Natural killer cell (primary cell): ENCODE measurements around the gene YWHAH. TPM values are rescaled to one million over a fixed set of nuclear protein-coding genes. Genes with fewer than 3 reads are reported as not detected.

Experiments
- ATAC-seq, 3 donors: fragments of 150-1000 bp in 2 of 3; fragments of 200-7000 bp in 1 of 3; cut with Tn5 transposase; 1 replicate in 1 of 3; 2 replicates in 2 of 3; pipeline ENCODE4 v1.10.0; 2021; ENCODE audit warnings: mild to moderate bottlenecking in 2 of 3, moderate library complexity in 2 of 3
- DNase-seq, 2 donors: peaks; one replicate each; pipeline versions ENCODE4 v3.0.0 to v3.0.0-alpha.2; 2013 to 2021; ENCODE audit warnings: mixed read lengths in 1 of 2
- H3K27ac ChIP-seq: one replicate; pipeline ENCODE4 v1.5.1; 2013; ENCODE audit warnings: mild to moderate bottlenecking, low read length
- H3K27me3 ChIP-seq: one replicate; pipeline ENCODE4 v1.6.1; 2013; ENCODE audit warnings: low read length; ENCODE audit not compliant: control insufficient read depth, insufficient read depth
- H3K36me3 ChIP-seq: one replicate; pipeline ENCODE4 v1.6.1; 2013; ENCODE audit warnings: low read length; ENCODE audit not compliant: control insufficient read depth, insufficient read depth
- H3K4me1 ChIP-seq: one replicate; pipeline ENCODE4 v1.6.1; 2013; ENCODE audit warnings: low read length; ENCODE audit not compliant: control insufficient read depth, insufficient read depth
- H3K4me3 ChIP-seq: one replicate; pipeline ENCODE4 v1.5.1; 2013; ENCODE audit warnings: low read length
- H3K9me3 ChIP-seq: one replicate; pipeline ENCODE4 v1.6.1; 2013; ENCODE audit warnings: low read length; ENCODE audit not compliant: control insufficient read depth, insufficient read depth
- H3K27ac Mint-ChIP-seq, 2 donors: one replicate each; pipeline ENCODE4 v1.8.0; 2022; ENCODE audit warnings: mild to moderate bottlenecking in 2 of 2, mixed read lengths in 2 of 2, moderate library complexity in 1 of 2
- H3K27me3 Mint-ChIP-seq, 2 donors: one replicate each; pipeline ENCODE4 v1.8.0; 2022; ENCODE audit warnings: low read depth in 2 of 2, mixed read lengths in 2 of 2
- H3K36me3 Mint-ChIP-seq: one replicate; pipeline ENCODE4 v1.8.0; 2022; ENCODE audit warnings: mixed read lengths
- H3K4me1 Mint-ChIP-seq, 2 donors: one replicate each; pipeline ENCODE4 v1.8.0; 2022; ENCODE audit warnings: mixed read lengths in 2 of 2
- H3K4me3 Mint-ChIP-seq: one replicate; pipeline ENCODE4 v1.8.0; 2022; ENCODE audit warnings: mild to moderate bottlenecking, moderate library complexity, mixed read lengths
- H3K9me3 Mint-ChIP-seq, 2 donors: one replicate each; pipeline ENCODE4 v1.8.0; 2022; ENCODE audit warnings: mixed read lengths in 2 of 2
- CTCF ChIP-seq: fragments of 200-600 bp; IDR thresholded peaks from one replicate; pipeline ENCODE4 v1.8.0; 2022; ENCODE audit warnings: antibody characterized with exemption
- WGBS: methylation state at CpG from one replicate; pipeline ENCODE4 v1.1.7; 2013; ENCODE audit warnings: missing lambda C conversion rate; ENCODE audit not compliant: insufficient coverage; 5-methylcytosine and 5-hydroxymethylcytosine counted together
- intact Hi-C: fragments of 100-400 bp; cut with micrococcal nuclease; formaldehyde crosslinking; loops from one replicate; pipeline ENCODE4 v1.14.2; 2022
- total RNA-seq, 4 donors: library from RNA; stranded (reverse); fragments of 120-200 nt in 1 of 4; gene quantifications; one replicate each; pipeline versions ENCODE4 v1.2.3 to v1.2.4, GENCODE V29; 2013 to 2022

Gene YWHAH
- total RNA-seq, 3 donors from 2014 or later (not counting 1 experiment from before 2014, with no cell fraction given): 29.6 to 35.0 (median 32.8) TPM

GRCh38 chr22:31901388-31902137, 42.8 kb upstream of the YWHAH start:
- ATAC-seq: no peak
- Histone ChIP-seq H3K27me3 (no peaks in the 10 kb centered on the region), H3K27ac (no peak overlapping the region), H3K36me3 (peaks cover 36% of the 10 kb centered on the region), H3K9me3 (no peaks in the 10 kb centered on the region), H3K4me1 (no peaks in the 10 kb centered on the region), H3K4me3 (no peak overlapping the region)
- intact Hi-C loops: no loop called here
- no peak for DNase-seq
- 88% methylated on average over 5 of the region's 6 CpGs for WGBS
- Mint-ChIP-seq H3K36me3 (no peaks in the 10 kb centered on the region), H3K4me1 (peaks cover 0 to 9% of the 10 kb centered on the region in 2 donors), H3K4me3 (no peak overlapping the region), H3K9me3 (no peaks in the 10 kb centered on the region), H3K27me3 (no peaks in the 10 kb centered on the region), H3K27ac (no peak overlapping the region)
- TF ChIP-seq CTCF: no peak

- intact Hi-C loops: no loop called here
- 98% methylated on average over 3 of the region's 3 CpGs for WGBS
Measured at GRCh38 chr22:31904651-31905050, 39.7 kb upstream of the YWHAH start.

DNA sequence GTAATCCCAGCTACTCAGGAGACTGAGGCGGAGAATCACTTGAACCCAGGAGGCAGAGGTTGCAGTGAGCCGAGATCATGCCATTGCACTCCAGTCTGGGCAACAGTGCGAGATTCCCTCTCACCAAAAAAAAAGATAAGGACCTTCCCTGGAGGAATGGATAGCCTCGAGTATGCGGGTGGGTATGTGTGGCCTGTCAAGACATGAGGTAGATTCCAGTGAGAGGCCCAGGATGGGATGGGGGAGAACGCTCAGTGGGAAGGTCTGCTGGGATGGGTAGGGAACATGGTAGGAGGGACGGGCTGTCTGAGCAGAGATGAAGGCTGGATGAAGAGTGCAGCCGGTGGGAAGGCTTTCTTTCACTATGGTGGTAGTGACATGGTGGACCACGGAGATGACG, 39.0 kb upstream of the YWHAH start:
- Mint-ChIP-seq H3K27me3 (no peaks in the 10 kb centered on the region), H3K4me1 (peaks cover 0 to 9% of the 10 kb centered on the region in 2 donors), H3K27ac (no peak overlapping the region), H3K36me3 (no peaks in the 10 kb centered on the region), H3K4me3 (no peak overlapping the region), H3K9me3 (no peaks in the 10 kb centered on the region)
- no peak for ATAC-seq
- 98% methylated on average over 10 of the region's 10 CpGs for WGBS
- Histone ChIP-seq H3K4me3 (no peak overlapping the region), H3K27me3 (no peaks in the 10 kb centered on the region), H3K36me3 (peaks cover 24% of the 10 kb centered on the region), H3K27ac (no peak overlapping the region), H3K4me1 (no peaks in the 10 kb centered on the region), H3K9me3 (no peaks in the 10 kb centered on the region)
- TF ChIP-seq CTCF: no peak
- no peak for DNase-seq
- intact Hi-C loops: no loop called here

More at GRCh38 chr22:31904651-31905050, 39.7 kb upstream of the YWHAH start:
- no peak for TF ChIP-seq CTCF
- no peaks in the 10 kb centered on the region for H3K27me3 Mint-ChIP-seq
- no peak overlapping the region for H3K27ac Mint-ChIP-seq
- DNase-seq (no peak), ATAC-seq (no peak)
- H3K36me3 Mint-ChIP-seq: no peaks in the 10 kb centered on the region
- Histone ChIP-seq H3K27ac (no peak overlapping the region), H3K36me3 (peaks cover 24% of the 10 kb centered on the region), H3K4me1 (no peaks in the 10 kb centered on the region), H3K9me3 (no peaks in the 10 kb centered on the region), H3K4me3 (no peak overlapping the region), H3K27me3 (no peaks in the 10 kb centered on the region)
- H3K9me3 Mint-ChIP-seq: no peaks in the 10 kb centered on the region
- no peak overlapping the region for H3K4me3 Mint-ChIP-seq
- H3K4me1 Mint-ChIP-seq: peaks cover 0 to 9% of the 10 kb centered on the region in 2 donors

- Mint-ChIP-seq H3K36me3 (no peaks in the 10 kb centered on the region), H3K4me1 (peaks cover 0 to 9% of the 10 kb centered on the region in 2 donors), H3K27me3 (no peaks in the 10 kb centered on the region), H3K9me3 (no peaks in the 10 kb centered on the region), H3K27ac (no peak overlapping the region), H3K4me3 (no peak overlapping the region)
- no peak overlapping the region for H3K4me3 ChIP-seq
- H3K27ac ChIP-seq: no peak overlapping the region
- ATAC-seq (no peak), DNase-seq (no peak)
- no peak for TF ChIP-seq CTCF
- peaks cover 24% of the 10 kb centered on the region for H3K36me3 ChIP-seq
- H3K9me3 ChIP-seq: no peaks in the 10 kb centered on the region
- H3K4me1 ChIP-seq: no peaks in the 10 kb centered on the region
- no peaks in the 10 kb centered on the region for H3K27me3 ChIP-seq
- 98% methylated on average over 16 of the region's 16 CpGs for WGBS
- intact Hi-C loops: no loop called here
Measured at GRCh38 chr22:31906086-31906485, 38.2 kb upstream of the YWHAH start.
